GM19372 (cell line): Measurements from ENCODE around the gene TTBK1.

ENCODE experiments used
- ATAC-seq: cut with Tn5 transposase; IDR thresholded peaks from one replicate; pipeline ENCODE4 v1.9.1; 2021; ENCODE audit warnings: mild to moderate bottlenecking, low read depth, moderate library complexity; ENCODE audit not compliant: unreplicated experiment

TTBK1 gene

DNA sequence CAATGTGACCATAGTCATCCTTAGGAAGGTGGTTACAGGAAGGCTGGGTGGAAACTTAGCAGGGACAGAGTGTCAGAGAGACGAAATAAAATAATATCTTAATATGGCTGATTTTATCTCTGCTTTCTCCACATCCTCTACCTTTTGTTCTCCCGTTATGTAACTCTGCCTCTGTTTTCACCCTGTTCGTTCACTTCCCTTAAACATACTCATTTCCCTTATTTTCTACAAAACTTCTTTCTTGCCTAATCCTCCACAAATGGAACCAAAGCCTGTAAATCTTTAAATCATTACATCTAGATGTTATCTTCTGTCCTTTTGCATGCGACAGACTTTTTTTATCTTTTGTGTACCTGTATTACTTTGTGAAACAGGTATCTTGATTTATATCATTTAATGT is 88.6 kb downstream of the TTBK1 start:
- ATAC-seq, result no peak

DNA sequence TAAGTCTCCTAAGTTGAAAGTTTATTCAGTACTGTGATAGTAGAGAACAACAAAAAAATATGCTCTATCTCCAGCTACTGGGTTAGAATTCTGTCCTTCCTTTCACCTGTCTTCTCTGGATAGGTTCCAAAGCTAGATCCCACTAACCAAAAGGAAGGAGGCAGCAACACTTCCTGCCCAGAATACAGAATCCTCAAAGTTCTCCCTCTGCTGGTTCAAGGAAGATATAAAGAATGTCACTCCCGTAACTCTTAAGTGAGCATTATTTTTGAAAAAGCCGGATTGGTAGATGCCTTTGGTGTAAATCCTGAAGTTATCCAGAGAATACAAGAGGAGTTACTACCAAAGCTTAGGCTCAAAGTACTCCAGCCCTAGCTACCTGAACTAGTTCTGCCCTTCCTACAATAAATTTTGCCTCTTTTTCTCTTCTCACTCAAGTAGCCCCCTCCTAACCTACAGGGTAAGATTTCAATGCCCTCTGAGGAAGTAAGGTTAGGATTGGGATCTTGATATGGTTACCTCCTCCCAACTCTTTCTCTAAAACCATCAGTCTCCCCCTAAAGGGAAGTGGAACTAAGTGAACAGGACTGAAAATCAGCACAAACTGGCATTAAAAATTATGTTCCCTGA is 91.3 kb downstream of the TTBK1 start:
- no peak for ATAC-seq

DNA sequence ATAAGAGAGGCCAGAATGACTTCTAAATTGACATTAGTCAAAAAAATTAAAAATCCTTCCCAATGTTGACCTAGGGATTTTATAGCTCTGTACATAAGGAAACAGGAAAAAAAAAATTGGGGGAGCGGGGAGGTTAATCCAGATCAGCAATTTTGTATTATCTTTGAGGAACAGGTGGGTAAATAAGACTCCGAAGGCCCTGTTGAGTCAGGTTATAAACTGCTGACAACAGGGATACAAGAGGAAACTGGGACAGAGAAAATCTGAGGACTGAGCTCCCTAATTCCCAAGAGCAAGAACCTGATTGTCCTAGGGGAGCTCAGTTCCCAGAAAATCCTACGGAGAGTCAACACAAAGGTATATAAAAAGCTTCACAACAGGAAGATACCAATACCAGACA is 92.2 kb downstream of the TTBK1 start:
- no peak for ATAC-seq

DNA sequence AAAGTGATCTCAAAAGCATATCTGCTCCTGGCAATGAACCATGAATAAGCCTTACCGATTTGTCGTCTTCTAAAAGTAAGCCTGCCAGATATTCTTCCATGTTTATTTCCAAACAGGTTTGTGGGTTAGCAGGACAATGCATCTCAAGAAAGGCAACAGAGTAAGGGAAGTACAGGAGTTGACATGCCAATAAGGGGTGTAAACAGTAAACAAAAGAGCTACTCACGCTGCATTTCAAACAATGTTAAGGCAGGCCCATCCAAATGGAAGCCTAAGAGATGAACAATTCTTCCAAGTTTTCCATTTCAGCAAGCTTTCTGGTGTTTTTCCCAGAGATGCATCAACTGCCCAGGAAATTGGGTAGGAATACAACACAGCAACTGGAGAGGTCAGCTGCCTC is 93.1 kb downstream of the TTBK1 start:
- no peak for ATAC-seq
